Endothelial cell of umbilical vein (primary cell): ENCODE data around the gene THBD. TPM values are rescaled to one million over a fixed set of nuclear protein-coding genes. Genes with fewer than 3 reads are reported as not detected.
A peak's percentile ranks its signal among the peaks of the same experiment; 100 is the strongest.

Source experiments
- BruUV-seq: library from RNA; stranded (reverse); fragments of 400-500 nt; replicated peaks from 2 replicates; lab custom pipeline; 2021; lab: Mats Ljungman, UMichigan
- CTCF ChIA-PET: fragments of 300-600, 350-600 bp; sonication (Branson Sonifier 250); formaldehyde crosslinking; loops from one replicate; lab custom pipeline; 2021; ENCODE audit warnings: antibody characterized with exemption, inconsistent platforms; lab: Charles Lee
- POLR2A ChIA-PET: fragments of 300-600, 350-600 bp; sonication (Branson Sonifier 250); formaldehyde crosslinking; loops from one replicate; lab custom pipeline; 2021; ENCODE audit warnings: antibody characterized with exemption, inconsistent platforms; lab: Charles Lee
- DNase-seq: peaks from one replicate; pipeline ENCODE4 v3.0.0-alpha.2; 2011; ENCODE audit warnings: low read depth, low spot score
- FAIRE-seq: peaks from 2 replicates; lab custom pipeline; 2011; peaks lifted over from hg19 to GRCh38; lab: Jason Lieb, UNC
- H2AFZ ChIP-seq: 2 replicates; pipeline ENCODE4 v1.6.0; 2012; ENCODE audit warnings: low read depth, low read length, control low read depth, inconsistent platforms
- H3K27ac ChIP-seq: 2 replicates; pipeline ENCODE4 v1.5.1; 2011; ENCODE audit warnings: low read depth, mild to moderate bottlenecking, control low read depth, low read length, moderate library complexity; ENCODE audit not compliant: insufficient read depth
- H3K27me3 ChIP-seq, 2 experiments: 2 replicates each; pipeline versions ENCODE4 v1.6.0 to v1.6.1; 2011; ENCODE audit warnings: low read length in 2 of 2, mixed read lengths in 1 of 2; ENCODE audit not compliant: control insufficient read depth in 2 of 2, insufficient read depth in 2 of 2
- H3K36me3 ChIP-seq, 2 experiments: 2 replicates in 1 of 2; 3 replicates in 1 of 2; pipeline ENCODE4 v1.5.1; 2011; ENCODE audit warnings: low read length in 2 of 2, mild to moderate bottlenecking in 1 of 2, moderate library complexity in 1 of 2; ENCODE audit not compliant: control insufficient read depth in 2 of 2, insufficient read depth in 2 of 2; ENCODE audit errors: extremely low read depth in 1 of 2
- H3K4me1 ChIP-seq: 3 replicates; pipeline ENCODE4 v1.5.1; 2011; ENCODE audit warnings: mild to moderate bottlenecking, low read length; ENCODE audit not compliant: control insufficient read depth, insufficient read depth; ENCODE audit errors: extremely low read depth
- H3K4me2 ChIP-seq: 2 replicates; pipeline ENCODE4 v1.6.1; 2011; ENCODE audit warnings: low read length, control low read depth, mixed read lengths; ENCODE audit not compliant: insufficient read depth
- H3K4me3 ChIP-seq, 3 experiments: fragments of 200-600 bp in 1 of 3; sonication (generic), shearing (Covaris generic) in 1 of 3; replicated peaks in 1 of 3; 2 replicates each; pipeline ENCODE4 v1.5.1; 2011 to 2016; ENCODE audit warnings: control low read depth in 3 of 3, low read length in 3 of 3, mild to moderate bottlenecking in 2 of 3, inconsistent platforms in 1 of 3, low read depth in 1 of 3, moderate library complexity in 1 of 3; ENCODE audit not compliant: insufficient read depth in 1 of 3
- H3K79me2 ChIP-seq: 2 replicates; pipeline ENCODE4 v1.6.0; 2012; ENCODE audit warnings: low read length, inconsistent platforms; ENCODE audit not compliant: control insufficient read depth, insufficient read depth
- H3K9ac ChIP-seq: replicated peaks from 2 replicates; pipeline ENCODE3; 2011; ENCODE audit warnings: low read length, control low read depth; ENCODE audit not compliant: insufficient read depth; ENCODE audit errors: extremely low read depth
- H3K9me1 ChIP-seq: replicated peaks from 3 replicates; pipeline ENCODE4 v1.6.0; 2011; ENCODE audit warnings: mild to moderate bottlenecking, low read length; ENCODE audit not compliant: control insufficient read depth, insufficient read depth; ENCODE audit errors: extremely low read depth
- H3K9me3 ChIP-seq: replicated peaks from 2 replicates; pipeline ENCODE4 v1.5.1; 2012; ENCODE audit warnings: low read length, inconsistent platforms; ENCODE audit not compliant: control insufficient read depth, insufficient read depth
- H4K20me1 ChIP-seq: replicated peaks from 2 replicates; pipeline ENCODE3; 2011; ENCODE audit warnings: mild to moderate bottlenecking, low read length; ENCODE audit not compliant: control insufficient read depth, insufficient read depth; ENCODE audit errors: extremely low read depth
- EZH2 ChIP-seq: IDR thresholded peaks from 2 replicates; pipeline ENCODE4 v1.6.1; 2012; ENCODE audit warnings: borderline replicate concordance, low read depth, mild to moderate bottlenecking, moderate library complexity, low read length, inconsistent platforms; ENCODE audit not compliant: severe bottlenecking
- FOS ChIP-seq: IDR thresholded peaks from 2 replicates; pipeline ENCODE4 v1.6.1; 2011; ENCODE audit warnings: mild to moderate bottlenecking, low read length, moderate library complexity, borderline replicate concordance; ENCODE audit not compliant: insufficient read depth
- GATA2 ChIP-seq: IDR thresholded peaks from 2 replicates; pipeline ENCODE4 v1.7.0; 2011; ENCODE audit warnings: low read depth, mild to moderate bottlenecking, moderate library complexity, mixed read lengths, low read length; ENCODE audit not compliant: insufficient read length, insufficient read depth
- JUN ChIP-seq: IDR thresholded peaks from 2 replicates; pipeline ENCODE4 v1.6.1; 2011; ENCODE audit warnings: borderline replicate concordance, low read depth; ENCODE audit not compliant: insufficient read length, insufficient read depth
- MAX ChIP-seq: IDR thresholded peaks from 2 replicates; pipeline ENCODE4 v1.6.1; 2011; ENCODE audit not compliant: insufficient read depth, insufficient read length
- MYC ChIP-seq: IDR thresholded peaks from one replicate; pipeline ENCODE4 v1.6.1; 2011; ENCODE audit warnings: mild to moderate bottlenecking, low read depth, low read length
- POLR2A ChIP-seq: IDR thresholded peaks from 2 replicates; pipeline ENCODE4 v1.6.1; 2012; ENCODE audit warnings: low read depth, mild to moderate bottlenecking, control low read depth, low read length
- POLR2AphosphoS5 ChIP-seq: IDR thresholded peaks from 2 replicates; pipeline ENCODE4 v1.6.1; 2012; ENCODE audit warnings: low read depth, mild to moderate bottlenecking, control low read depth, low read length, moderate library complexity; ENCODE audit not compliant: insufficient read depth
- dilution Hi-C: fragments of 300-500 bp; cut with MboI; formaldehyde crosslinking; loops from one replicate; pipeline ENCODE4 v1.15.0; 2019; ENCODE audit warnings: low sequenced_read_pairs; ENCODE audit not compliant: extremely low pct_ligation_motif_present
- intact Hi-C: fragments of 100-400 bp; cut with micrococcal nuclease; formaldehyde crosslinking; loops from one replicate; pipeline ENCODE4 v1.10.0; 2022
- polyA plus RNA-seq, 4 experiments: library from polyadenylated mRNA; depleted of rRNA in 3 of 4; stranded (reverse) in 3 of 4; unstranded in 1 of 4; fragments of >200 nt; gene quantifications; 2 replicates each; pipeline versions ENCODE4 v1.2.1 to v1.2.3, GENCODE V29; 2011 to 2012; ENCODE audit warnings: missing spikeins in 1 of 4
- total RNA-seq: library from RNA; stranded (reverse); gene quantifications from 2 replicates; pipeline ENCODE4 v1.2.3, GENCODE V29; 2021
- TF ChIP-seq, protein P1 (sequence below), 2 donors: IDR thresholded peaks; 1 replicate in 1 of 2; 2 replicates in 1 of 2; pipeline ENCODE4 v1.5.1; 2011; ENCODE audit warnings: low read length in 2 of 2, mild to moderate bottlenecking in 2 of 2, moderate library complexity in 2 of 2, control low read depth in 1 of 2, inconsistent platforms in 1 of 2, low read depth in 1 of 2; ENCODE audit not compliant: insufficient read depth in 1 of 2; ENCODE audit errors: extremely low read depth in 1 of 2

THBD gene
- total and polyA plus RNA-seq, 2 donors (not counting 3 experiments of a cell fraction or from before 2014, with no cell fraction given), result 17.1 to 28.0 TPM

DNA sequence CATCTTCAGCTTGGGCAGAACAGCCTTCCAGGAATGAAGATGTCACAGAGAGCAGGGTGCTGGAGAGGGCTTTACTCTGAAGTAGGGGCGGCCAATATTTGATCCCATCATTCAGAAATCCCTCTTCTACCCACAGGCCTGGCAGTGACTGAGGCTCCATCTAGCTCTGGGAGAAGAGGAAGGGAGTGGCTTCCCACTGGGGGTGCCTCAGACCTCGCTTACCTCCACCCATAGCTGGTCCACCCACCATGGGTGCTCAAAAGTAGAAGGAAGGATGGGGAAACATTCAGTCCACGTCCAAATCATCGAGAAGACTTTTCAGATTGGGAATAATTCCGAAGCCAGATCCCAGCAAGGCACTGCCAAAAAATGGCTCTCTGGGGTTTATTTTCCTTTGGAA is 11.8 kb upstream of the THBD start:
- Histone ChIP-seq H3K27me3 (no peaks in the 10 kb centered on the region), H3K79me2 (no peaks in the 10 kb centered on the region), H4K20me1 (no peaks in the 10 kb centered on the region), H3K9me1 (no peaks in the 10 kb centered on the region), H3K27ac (peak overlapping the region; percentile 74), H3K36me3 (no peaks in the 10 kb centered on the region), H3K4me2 (no peak overlapping the region), H3K9ac (peak overlapping the region; percentile 27), H3K4me1 (peaks cover 29% of the 10 kb centered on the region), H3K9me3 (no peaks in the 10 kb centered on the region), H3K4me3 (no peak overlapping the region), H2AFZ (no peak overlapping the region)
- no TSS peak for BruUV-seq
- no peak for FAIRE-seq
- TF ChIP-seq EZH2 (no peak), POLR2AphosphoS5 (no peak), MYC (no peak), JUN (no peak), MAX (no peak), FOS (no peak), POLR2A (no peak), GATA2 (no peak)
- TF ChIP-seq, protein P1, sequence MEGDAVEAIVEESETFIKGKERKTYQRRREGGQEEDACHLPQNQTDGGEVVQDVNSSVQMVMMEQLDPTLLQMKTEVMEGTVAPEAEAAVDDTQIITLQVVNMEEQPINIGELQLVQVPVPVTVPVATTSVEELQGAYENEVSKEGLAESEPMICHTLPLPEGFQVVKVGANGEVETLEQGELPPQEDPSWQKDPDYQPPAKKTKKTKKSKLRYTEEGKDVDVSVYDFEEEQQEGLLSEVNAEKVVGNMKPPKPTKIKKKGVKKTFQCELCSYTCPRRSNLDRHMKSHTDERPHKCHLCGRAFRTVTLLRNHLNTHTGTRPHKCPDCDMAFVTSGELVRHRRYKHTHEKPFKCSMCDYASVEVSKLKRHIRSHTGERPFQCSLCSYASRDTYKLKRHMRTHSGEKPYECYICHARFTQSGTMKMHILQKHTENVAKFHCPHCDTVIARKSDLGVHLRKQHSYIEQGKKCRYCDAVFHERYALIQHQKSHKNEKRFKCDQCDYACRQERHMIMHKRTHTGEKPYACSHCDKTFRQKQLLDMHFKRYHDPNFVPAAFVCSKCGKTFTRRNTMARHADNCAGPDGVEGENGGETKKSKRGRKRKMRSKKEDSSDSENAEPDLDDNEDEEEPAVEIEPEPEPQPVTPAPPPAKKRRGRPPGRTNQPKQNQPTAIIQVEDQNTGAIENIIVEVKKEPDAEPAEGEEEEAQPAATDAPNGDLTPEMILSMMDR (IDR thresholded peaks at IDR 0.05; ENCODE audit: extremely low read depth in 1 of 2, insufficient read depth in 1 of 2, low read depth in 1 of 2, low read length in 2 of 2), result no peak
- dilution Hi-C loops, result no loop called here
- intact Hi-C loops, result no loop called here
- ChIA-PET CTCF (interaction anchor here (0.9 to 4.8 kb wide), 17 partner anchors 10 to 279 kb away, joined by 3 to 51 read pairs (median 4); partner anchors contain the start of gene CD93), POLR2A (interaction anchor here (2.0 kb wide), 1 partner anchor 10 kb away, joined by 6 read pairs; no protein-coding TSS in a partner anchor)
- no peak for DNase-seq
